Progenitor cell of endocrine pancreas (in vitro differentiated cells): ENCODE data around the gene TRIM72. TPM values are rescaled to one million over a fixed set of nuclear protein-coding genes. Genes with fewer than 3 reads are reported as not detected.

ENCODE experiments used
- DNase-seq: peaks from one replicate; pipeline ENCODE4 v3.0.0; 2021; ENCODE audit warnings: low spot score; ENCODE audit not compliant: unreplicated experiment
- H3K27ac Mint-ChIP-seq: 2 replicates; pipeline ENCODE4 v1.8.0; 2021; ENCODE audit warnings: mild to moderate bottlenecking, moderate library complexity, mixed read lengths
- H3K27me3 Mint-ChIP-seq: 2 replicates; pipeline ENCODE4 v1.8.0; 2021; ENCODE audit warnings: mixed read lengths
- H3K36me3 Mint-ChIP-seq: 2 replicates; pipeline ENCODE4 v1.8.0; 2022; ENCODE audit warnings: mixed read lengths; ENCODE audit not compliant: insufficient read depth
- H3K4me1 Mint-ChIP-seq: 2 replicates; pipeline ENCODE4 v1.8.0; 2021; ENCODE audit warnings: low read depth, mixed read lengths
- H3K4me3 Mint-ChIP-seq: 2 replicates; pipeline ENCODE4 v1.8.0; 2021; ENCODE audit warnings: low read depth, mild to moderate bottlenecking, moderate library complexity, mixed read lengths
- H3K9me3 Mint-ChIP-seq: 2 replicates; pipeline ENCODE4 v1.8.0; 2021; ENCODE audit warnings: low read depth, mixed read lengths
- total RNA-seq: library from RNA; stranded (reverse); gene quantifications from 2 replicates; pipeline ENCODE4 v1.2.1, GENCODE V29; 2021
- TF ChIP-seq, protein P1 (sequence below): fragments of 200-600 bp; sonication (generic); IDR thresholded peaks from one replicate; pipeline ENCODE4 v1.5.0; 2021; ENCODE audit warnings: antibody characterized with exemption, mild to moderate bottlenecking; ENCODE audit not compliant: unreplicated experiment

The TRIM72 gene
- total RNA-seq, 1 donor from 2014 or later: 0.14 TPM

DNA sequence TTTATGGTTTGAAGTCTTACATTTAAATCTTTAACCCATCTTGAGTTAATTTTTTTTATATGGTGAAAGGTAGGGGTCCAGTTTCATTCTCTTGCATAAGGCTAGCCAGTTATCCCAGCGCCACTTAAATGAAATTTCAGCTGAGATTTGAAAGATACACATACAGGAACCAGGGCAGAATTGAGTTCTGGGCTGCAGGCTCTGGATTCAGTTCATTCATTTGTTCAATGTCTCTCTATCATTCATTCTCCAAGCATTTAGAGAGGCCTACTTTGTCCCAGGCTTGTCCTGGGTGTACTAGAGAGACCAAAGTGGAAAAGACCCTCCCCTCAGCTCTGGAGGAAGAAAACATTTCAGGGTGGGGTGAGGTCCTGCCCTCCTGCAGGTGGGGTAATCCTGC lies 577 bp upstream of the TRIM72 start:
- Mint-ChIP-seq H3K27ac (no peak overlapping the region), H3K36me3 (no peaks in the 10 kb centered on the region), H3K4me1 (peaks cover 14% of the 10 kb centered on the region), H3K27me3 (peaks cover 58% of the 10 kb centered on the region), H3K4me3 (no peak overlapping the region), H3K9me3 (no peaks in the 10 kb centered on the region)
- DNase-seq: no peak
- TF ChIP-seq, protein P1, sequence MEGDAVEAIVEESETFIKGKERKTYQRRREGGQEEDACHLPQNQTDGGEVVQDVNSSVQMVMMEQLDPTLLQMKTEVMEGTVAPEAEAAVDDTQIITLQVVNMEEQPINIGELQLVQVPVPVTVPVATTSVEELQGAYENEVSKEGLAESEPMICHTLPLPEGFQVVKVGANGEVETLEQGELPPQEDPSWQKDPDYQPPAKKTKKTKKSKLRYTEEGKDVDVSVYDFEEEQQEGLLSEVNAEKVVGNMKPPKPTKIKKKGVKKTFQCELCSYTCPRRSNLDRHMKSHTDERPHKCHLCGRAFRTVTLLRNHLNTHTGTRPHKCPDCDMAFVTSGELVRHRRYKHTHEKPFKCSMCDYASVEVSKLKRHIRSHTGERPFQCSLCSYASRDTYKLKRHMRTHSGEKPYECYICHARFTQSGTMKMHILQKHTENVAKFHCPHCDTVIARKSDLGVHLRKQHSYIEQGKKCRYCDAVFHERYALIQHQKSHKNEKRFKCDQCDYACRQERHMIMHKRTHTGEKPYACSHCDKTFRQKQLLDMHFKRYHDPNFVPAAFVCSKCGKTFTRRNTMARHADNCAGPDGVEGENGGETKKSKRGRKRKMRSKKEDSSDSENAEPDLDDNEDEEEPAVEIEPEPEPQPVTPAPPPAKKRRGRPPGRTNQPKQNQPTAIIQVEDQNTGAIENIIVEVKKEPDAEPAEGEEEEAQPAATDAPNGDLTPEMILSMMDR: no peak

DNA sequence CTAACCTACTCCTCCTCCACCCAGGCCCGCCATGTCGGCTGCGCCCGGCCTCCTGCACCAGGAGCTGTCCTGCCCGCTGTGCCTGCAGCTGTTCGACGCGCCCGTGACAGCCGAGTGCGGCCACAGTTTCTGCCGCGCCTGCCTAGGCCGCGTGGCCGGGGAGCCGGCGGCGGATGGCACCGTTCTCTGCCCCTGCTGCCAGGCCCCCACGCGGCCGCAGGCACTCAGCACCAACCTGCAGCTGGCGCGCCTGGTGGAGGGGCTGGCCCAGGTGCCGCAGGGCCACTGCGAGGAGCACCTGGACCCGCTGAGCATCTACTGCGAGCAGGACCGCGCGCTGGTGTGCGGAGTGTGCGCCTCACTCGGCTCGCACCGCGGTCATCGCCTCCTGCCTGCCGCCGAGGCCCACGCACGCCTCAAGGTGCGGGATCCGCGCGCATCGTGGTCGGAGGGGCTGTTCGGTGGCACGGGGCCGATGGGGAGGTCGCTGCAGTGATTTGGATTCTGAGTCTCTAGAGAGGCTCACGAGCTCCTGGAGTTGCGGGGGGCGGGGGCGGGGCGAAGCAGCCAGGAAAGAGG lies 878 bp downstream of the TRIM72 start:
- TF ChIP-seq, protein P1: peak; percentile 8
- Mint-ChIP-seq H3K27me3 (peaks cover 66% of the 10 kb centered on the region), H3K36me3 (no peaks in the 10 kb centered on the region), H3K27ac (no peak overlapping the region), H3K9me3 (no peaks in the 10 kb centered on the region), H3K4me1 (peaks cover 14% of the 10 kb centered on the region), H3K4me3 (peak overlapping the region; percentile 57)
- DNase-seq: no peak

DNA sequence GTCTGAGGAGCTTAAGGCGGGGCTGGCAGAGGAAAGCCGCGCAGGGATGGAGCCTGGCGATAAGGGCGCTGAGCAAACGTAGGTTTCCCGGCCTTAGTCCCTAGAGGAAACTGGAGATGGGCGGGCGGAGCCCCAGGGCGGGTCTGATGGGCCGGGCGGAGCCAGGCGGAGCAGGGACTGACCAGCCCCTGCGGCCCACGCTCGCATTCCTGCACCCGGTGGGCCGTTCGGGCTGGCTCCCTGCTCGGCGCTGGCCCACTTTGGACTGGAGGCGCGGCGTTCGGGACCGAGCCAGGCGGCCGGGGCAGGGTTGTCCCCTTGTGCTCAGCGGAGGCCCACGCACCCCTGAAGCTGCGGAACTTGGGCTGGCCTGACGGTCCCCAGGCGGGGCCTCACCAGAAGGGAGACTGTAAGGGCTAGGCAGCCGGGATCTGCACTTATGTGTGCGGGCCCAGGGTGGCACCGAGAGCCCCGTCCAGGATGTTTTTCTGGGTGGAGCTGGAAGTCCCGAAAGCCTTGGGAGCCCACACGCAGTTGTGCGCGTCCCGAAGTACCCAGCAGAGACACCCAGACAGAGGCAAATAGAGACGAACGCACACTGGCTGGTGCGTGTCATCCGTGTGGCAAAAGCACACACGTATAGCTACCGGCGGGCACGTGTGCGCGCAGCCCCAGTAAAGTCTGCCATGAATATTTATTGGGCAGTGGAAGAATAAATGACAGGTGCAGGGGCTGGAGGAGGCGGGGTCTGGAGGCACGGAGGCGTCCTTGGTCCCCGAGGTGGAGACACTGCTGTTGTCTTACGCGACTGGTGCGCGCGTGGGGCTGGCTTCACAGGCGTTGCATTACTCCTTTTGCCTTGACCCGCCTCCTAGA lies 1.6 kb downstream of the TRIM72 start:
- DNase-seq: peak; percentile 39
- TF ChIP-seq, protein P1: no peak
- no peaks in the 10 kb centered on the region for H3K36me3 Mint-ChIP-seq
- H3K27me3 Mint-ChIP-seq: peaks cover 61% of the 10 kb centered on the region
- H3K27ac Mint-ChIP-seq: no peak overlapping the region
- H3K4me3 Mint-ChIP-seq: peak overlapping the region; percentile 57
- H3K9me3 Mint-ChIP-seq: no peaks in the 10 kb centered on the region
- H3K4me1 Mint-ChIP-seq: peaks cover 14% of the 10 kb centered on the region

DNA sequence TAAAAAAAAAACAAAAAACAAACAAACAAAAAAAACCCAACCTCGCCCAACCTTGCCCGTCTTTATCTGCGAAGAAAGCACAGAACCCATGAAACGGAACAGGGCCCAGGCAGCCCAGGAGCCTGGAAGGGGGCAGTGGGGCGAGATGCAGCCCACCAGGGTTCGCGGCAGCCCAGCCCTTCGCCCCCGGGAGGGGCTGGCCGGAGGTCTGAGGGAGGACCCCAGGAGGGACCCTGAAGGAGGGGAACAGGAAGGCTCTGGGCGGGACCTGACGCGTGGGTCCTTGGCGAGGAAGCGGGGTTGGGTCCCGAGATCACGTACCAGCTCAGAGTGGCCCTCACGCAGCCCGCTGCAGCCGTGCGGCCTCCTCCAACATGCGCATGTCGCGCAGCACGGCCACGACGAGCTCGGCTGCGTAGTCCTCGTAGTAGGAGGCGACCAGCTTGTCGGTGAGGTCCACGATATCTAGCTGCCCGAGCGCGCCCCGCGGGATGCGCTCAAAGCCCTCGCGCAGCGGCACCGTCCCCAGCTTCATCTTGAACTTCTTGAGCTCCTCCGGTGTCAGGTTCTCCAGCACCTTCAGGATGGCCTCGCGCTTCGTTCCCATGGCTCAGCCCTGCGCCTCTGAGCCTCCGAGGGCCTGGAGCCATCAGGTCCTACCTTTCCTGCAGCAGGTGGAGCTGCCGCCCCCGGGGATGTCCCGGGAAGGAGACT lies 2.7 kb downstream of the TRIM72 start, which contains the start of gene PYDC1:
Gene PYDC1, minus strand, starts transcription at position 714 of the 714 bp plus-strand sequence. Its CDS starts 107 bp downstream, at position 607.
- no peak for DNase-seq
- Mint-ChIP-seq H3K9me3 (no peaks in the 10 kb centered on the region), H3K4me3 (peak within 1 kb of the TSS; percentile 31), H3K36me3 (no peaks in the 10 kb centered on the region), H3K27me3 (peaks cover 72% of the 10 kb centered on the region), H3K4me1 (peaks cover 13% of the 10 kb centered on the region), H3K27ac (no peak within 1 kb of the TSS)
- TF ChIP-seq, protein P1: no peak

DNA sequence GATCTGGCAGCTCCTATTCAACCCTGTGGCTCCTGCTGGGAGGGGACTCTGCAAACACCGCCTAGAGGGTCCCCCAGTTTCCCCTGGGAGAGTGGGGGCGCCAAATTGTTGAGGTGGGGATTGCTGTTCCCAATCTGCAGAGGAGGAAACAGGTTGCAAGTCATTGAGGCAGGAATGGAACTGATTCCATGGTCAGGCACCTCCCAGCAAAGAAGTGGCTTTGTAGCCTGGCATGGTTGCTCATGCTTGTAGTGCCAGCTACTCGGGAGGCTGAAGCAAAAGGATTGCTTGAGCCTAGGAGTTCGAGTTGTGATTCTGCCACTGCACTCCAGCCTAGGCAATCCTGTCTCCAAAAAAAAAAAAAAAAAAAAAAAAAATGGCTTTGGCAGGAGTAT lies 3.2 kb downstream of the TRIM72 start:
- no peak for DNase-seq
- H3K36me3 Mint-ChIP-seq: no peaks in the 10 kb centered on the region
- peaks cover 8% of the 10 kb centered on the region for H3K4me1 Mint-ChIP-seq
- H3K9me3 Mint-ChIP-seq: no peaks in the 10 kb centered on the region
- no peak overlapping the region for H3K27ac Mint-ChIP-seq
- H3K4me3 Mint-ChIP-seq: peak overlapping the region; percentile 19
- TF ChIP-seq, protein P1: no peak
- H3K27me3 Mint-ChIP-seq: peaks cover 72% of the 10 kb centered on the region
